Measurements from ENCODE around the gene SDR9C7. TPM values are rescaled to one million over a fixed set of nuclear protein-coding genes. Genes with fewer than 3 reads are reported as not detected.

The SDR9C7 gene
- total and polyA plus RNA-seq, 2 of the 8 experiments (the other 6 are each of a cell fraction or from before 2014, with no cell fraction given), result 0.11 TPM; not detected in 1

DNA sequence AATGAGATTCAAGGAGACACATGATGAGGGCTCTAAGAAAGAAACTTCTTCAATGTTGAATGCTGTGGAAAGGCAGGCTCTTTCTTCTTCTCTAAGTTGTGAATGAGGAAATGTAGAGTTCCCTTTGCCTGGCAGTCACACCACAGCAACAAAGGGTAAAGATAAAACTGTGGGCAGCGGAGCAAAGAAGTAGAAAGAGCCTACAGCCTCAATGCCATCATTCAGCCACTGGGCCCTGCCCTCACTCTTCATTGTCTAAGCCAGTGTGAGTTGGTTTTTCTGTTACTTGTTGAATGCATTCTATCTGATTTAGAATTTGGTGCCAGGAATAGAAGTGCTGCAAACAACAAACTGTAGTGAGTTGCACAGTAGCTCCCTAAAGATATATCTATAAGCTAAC is 12.2 kb downstream of the SDR9C7 start:
- Histone ChIP-seq H2BK20ac (ENCODE audit: low read length) (no peak overlapping the region), H3K18ac (ENCODE audit: extremely low read depth, low read length) (no peak overlapping the region), H3K4me3 (ENCODE audit: extremely low read depth in 1 of 4, insufficient read depth in 2 of 4, low read depth in 3 of 4, low read length in 4 of 4) (no peak overlapping the region), H4K20me1 (replicated peaks in 1 of 2; ENCODE audit: control insufficient read depth in 1 of 2, insufficient read depth in 2 of 2, low read length in 2 of 2) (no peaks in the 10 kb centered on the region), H3K14ac (ENCODE audit: insufficient read length) (no peak overlapping the region), H3K23me2 (ENCODE audit: low read depth, low read length) (no peaks in the 10 kb centered on the region), H3K27me3 (replicated peaks in 1 of 4; ENCODE audit: control insufficient read depth in 3 of 4, extremely low read depth in 1 of 4, insufficient read depth in 3 of 4, low read length in 3 of 4) (no peaks in the 10 kb centered on the region), H2BK5ac (ENCODE audit: low read depth, low read length) (no peak overlapping the region), H2BK15ac (ENCODE audit: low read length) (no peak overlapping the region), H3K36me3 (ENCODE audit: control insufficient read depth in 2 of 4, insufficient read depth in 4 of 4, low read length in 3 of 4) (no peaks in the 10 kb centered on the region), H2BK120ac (replicated peaks; ENCODE audit: low read depth, low read length) (no peak overlapping the region), H3K79me2 (ENCODE audit: control insufficient read depth in 1 of 2, insufficient read depth in 2 of 2, low read length in 2 of 2) (no peaks in the 10 kb centered on the region), H2AFZ (ENCODE audit: low read length) (no peak overlapping the region), H3K79me1 (ENCODE audit: low read depth, low read length) (no peaks in the 10 kb centered on the region), H3K4me1 (replicated peaks in 1 of 4; ENCODE audit: control insufficient read depth in 3 of 4, insufficient read depth in 4 of 4, low read length in 3 of 4) (no peaks in the 10 kb centered on the region), H2AK5ac (ENCODE audit: low read depth, low read length) (no peak overlapping the region), H4K5ac (ENCODE audit: insufficient read length, low read depth, low read length) (no peak overlapping the region), H3K27ac (ENCODE audit: low read depth, low read length) (no peak overlapping the region), H4K91ac (replicated peaks; ENCODE audit: insufficient read length, low read length) (no peak overlapping the region), H4K8ac (ENCODE audit: extremely low read depth, insufficient read depth, low read length) (no peak overlapping the region), H3K56ac (replicated peaks; ENCODE audit: insufficient read length, low read depth, low read length) (no peak overlapping the region), H3K4me2 (ENCODE audit: insufficient read depth in 1 of 2, low read depth in 2 of 2, low read length in 2 of 2) (no peak overlapping the region), H2BK12ac (ENCODE audit: low read depth, low read length) (no peak overlapping the region), H3K9me3 (ENCODE audit: insufficient read depth in 2 of 2, low read depth in 1 of 2, low read length in 1 of 2) (no peaks in the 10 kb centered on the region), H3K23ac (ENCODE audit: insufficient read length) (no peak overlapping the region), H3K4ac (replicated peaks; ENCODE audit: insufficient read length, low read depth, low read length) (no peak overlapping the region), H3K9ac (replicated peaks in 1 of 4; ENCODE audit: extremely low read depth in 1 of 4, low read depth in 3 of 4, low read length in 3 of 4) (no peak overlapping the region)
- POLR2A ChIA-PET (ENCODE audit: partially characterized antibody), result no interaction called here
- DNase-seq (ENCODE audit: low read depth in 1 of 2, low spot score in 2 of 2) (no peak), FAIRE-seq (no peak)
- WGBS, 2 experiments (ENCODE audit: extremely low coverage in 1 of 2, insufficient coverage in 1 of 2, insufficient read length in 1 of 2, insufficient replicate concordance in 2 of 2, low coverage in 1 of 2, low lambda C conversion rate in 2 of 2, missing lambda C conversion rate in 1 of 2), result 100% methylated on average over 1 of the region's 1 CpG; no CpG with 5 or more reads in 1 of the 2 experiments
- CTCF ChIA-PET (ENCODE audit: partially characterized antibody), result no interaction called here
- TF ChIP-seq TEAD4 (IDR thresholded peaks at IDR 0.05; ENCODE audit: low read depth, low read length) (no peak), HDAC2 (IDR thresholded peaks at IDR 0.05; ENCODE audit: borderline replicate concordance in 1 of 2, low read depth in 2 of 2, low read length in 2 of 2) (no peak), KDM4A (IDR thresholded peaks at IDR 0.05; ENCODE audit: low read depth, low read length, severe bottlenecking) (no peak), TCF12 (IDR thresholded peaks at IDR 0.05; ENCODE audit: low read depth, low read length) (no peak), GABPA (IDR thresholded peaks at IDR 0.05; ENCODE audit: borderline replicate concordance, insufficient read depth, low read length) (no peak), TBP (IDR thresholded peaks at IDR 0.05; ENCODE audit: low read depth, low read length) (no peak), PHF8 (conservative IDR thresholded peaks at IDR 0.05; ENCODE audit: low read depth, low read length) (no peak), SIX5 (IDR thresholded peaks at IDR 0.05; ENCODE audit: low read depth, low read length) (no peak)
- TF ChIP-seq, protein P1, sequence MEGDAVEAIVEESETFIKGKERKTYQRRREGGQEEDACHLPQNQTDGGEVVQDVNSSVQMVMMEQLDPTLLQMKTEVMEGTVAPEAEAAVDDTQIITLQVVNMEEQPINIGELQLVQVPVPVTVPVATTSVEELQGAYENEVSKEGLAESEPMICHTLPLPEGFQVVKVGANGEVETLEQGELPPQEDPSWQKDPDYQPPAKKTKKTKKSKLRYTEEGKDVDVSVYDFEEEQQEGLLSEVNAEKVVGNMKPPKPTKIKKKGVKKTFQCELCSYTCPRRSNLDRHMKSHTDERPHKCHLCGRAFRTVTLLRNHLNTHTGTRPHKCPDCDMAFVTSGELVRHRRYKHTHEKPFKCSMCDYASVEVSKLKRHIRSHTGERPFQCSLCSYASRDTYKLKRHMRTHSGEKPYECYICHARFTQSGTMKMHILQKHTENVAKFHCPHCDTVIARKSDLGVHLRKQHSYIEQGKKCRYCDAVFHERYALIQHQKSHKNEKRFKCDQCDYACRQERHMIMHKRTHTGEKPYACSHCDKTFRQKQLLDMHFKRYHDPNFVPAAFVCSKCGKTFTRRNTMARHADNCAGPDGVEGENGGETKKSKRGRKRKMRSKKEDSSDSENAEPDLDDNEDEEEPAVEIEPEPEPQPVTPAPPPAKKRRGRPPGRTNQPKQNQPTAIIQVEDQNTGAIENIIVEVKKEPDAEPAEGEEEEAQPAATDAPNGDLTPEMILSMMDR (IDR thresholded peaks at IDR 0.05; ENCODE audit: control extremely low read depth in 1 of 3, insufficient read depth in 1 of 3, low read depth in 1 of 3, low read length in 3 of 3), result no peak

All from H1 (cell line).